HCT116 (cell line): ENCODE measurements around the gene PCDH19. TPM values are rescaled to one million over a fixed set of nuclear protein-coding genes. Genes with fewer than 3 reads are reported as not detected.

Experiments
- ATAC-seq: fragments of 200-7000 bp; cut with Tn5 transposase; 2 replicates; pipeline ENCODE4 v1.9.1; 2020; ENCODE audit warnings: mild to moderate bottlenecking, moderate library complexity
- BruUV-seq: library from RNA; stranded (reverse); fragments of 400-500 nt; replicated peaks from 2 replicates; lab custom pipeline; 2021; lab: Mats Ljungman, UMichigan
- CTCF ChIA-PET: fragments of 300-600 bp; sonication (Branson Sonifier 250); formaldehyde crosslinking; loops from one replicate; lab custom pipeline; 2021; ENCODE audit warnings: antibody characterized with exemption; lab: Charles Lee
- POLR2A ChIA-PET: fragments of 300-600, 350-600 bp; sonication (Branson Sonifier 250); formaldehyde crosslinking; loops from one replicate; lab custom pipeline; 2021; ENCODE audit warnings: antibody characterized with exemption; lab: Charles Lee
- RAD21 ChIA-PET, 2 experiments: fragments of 300-600 bp; sonication (Branson Sonifier 250); formaldehyde crosslinking; loops; one replicate each; lab custom pipeline; 2023; ENCODE audit warnings: low total read pairs in 2 of 2; ENCODE audit not compliant: uncharacterized antibody in 2 of 2, unreplicated experiment in 2 of 2, low non-redundant PET in 1 of 2; lab: Charles Lee
- DNase-seq: peaks from one replicate; pipeline ENCODE4 v3.0.0-alpha.2; 2010; ENCODE audit warnings: low read depth, low spot score
- H2AFZ ChIP-seq: fragments of 200-600 bp; shearing (Covaris generic), sonication (generic); 2 replicates; pipeline ENCODE4 v1.6.1; 2017; ENCODE audit warnings: low read depth, mixed run types, mixed read lengths, antibody characterized with exemption, low read length; ENCODE audit not compliant: poor library complexity, severe bottlenecking
- H3K27ac ChIP-seq: 2 replicates; pipeline ENCODE4 v1.5.1; 2012; ENCODE audit warnings: low read depth, low read length
- H3K27me3 ChIP-seq: fragments of 200-600 bp; sonication (generic); 2 replicates; pipeline ENCODE4 v1.6.1; 2016; ENCODE audit warnings: mixed run types, low read length, mixed read lengths; ENCODE audit not compliant: insufficient read depth
- H3K36me3 ChIP-seq, 2 experiments: fragments of 200-500 bp in 1 of 2; fragments of 200-600 bp in 1 of 2; sonication (Bioruptor generic) in 1 of 2; sonication (generic) in 1 of 2; 2 replicates each; pipeline versions ENCODE4 v1.5.1 to v1.6.1; 2014 to 2016; ENCODE audit warnings: low read length in 2 of 2, inconsistent platforms in 1 of 2, mixed read lengths in 1 of 2, mixed run types in 1 of 2; ENCODE audit not compliant: insufficient read depth in 2 of 2, control insufficient read depth in 1 of 2
- H3K4me1 ChIP-seq, 2 experiments: fragments of 200-600 bp in 1 of 2; sonication (generic) in 1 of 2; 2 replicates each; pipeline versions ENCODE4 v1.5.1 to v1.6.1; 2012 to 2017; ENCODE audit warnings: low read length in 2 of 2, inconsistent platforms in 1 of 2, mild to moderate bottlenecking in 1 of 2, mixed read lengths in 1 of 2, mixed run types in 1 of 2, moderate library complexity in 1 of 2; ENCODE audit not compliant: insufficient read depth in 2 of 2, control insufficient read depth in 1 of 2
- H3K4me2 ChIP-seq: fragments of 200-600 bp; sonication (generic); 2 replicates; pipeline ENCODE4 v1.6.1; 2017; ENCODE audit warnings: mixed run types, low read length, mixed read lengths
- H3K4me3 ChIP-seq, 2 experiments: fragments of 200-600 bp in 1 of 2; sonication (generic) in 1 of 2; replicated peaks in 1 of 2; 2 replicates each; pipeline ENCODE4 v1.5.1; 2011 to 2016; ENCODE audit warnings: low read length in 2 of 2, control low read depth in 1 of 2, low read depth in 1 of 2, mild to moderate bottlenecking in 1 of 2, mixed read lengths in 1 of 2, mixed run types in 1 of 2
- H3K79me2 ChIP-seq: fragments of 200-600 bp; sonication (generic); 2 replicates; pipeline ENCODE4 v1.6.1; 2017; ENCODE audit warnings: mild to moderate bottlenecking, mixed run types, low read length, moderate library complexity, mixed read lengths; ENCODE audit not compliant: insufficient read depth
- H3K9ac ChIP-seq: fragments of 200-600 bp; sonication (generic); 2 replicates; pipeline ENCODE4 v1.6.1; 2016; ENCODE audit warnings: low read length, mixed read lengths
- H3K9me2 ChIP-seq: fragments of 200-600 bp; sonication (generic), shearing (Covaris generic); 2 replicates; pipeline ENCODE4 v1.6.1; 2017; ENCODE audit warnings: mixed run types, mild to moderate bottlenecking, moderate library complexity; ENCODE audit not compliant: insufficient read depth
- H3K9me3 ChIP-seq, 2 experiments: fragments of 200-500 bp in 1 of 2; fragments of 200-600 bp in 1 of 2; sonication (Bioruptor generic) in 1 of 2; sonication (generic) in 1 of 2; 2 replicates each; pipeline ENCODE4 v1.6.1; 2014 to 2017; ENCODE audit warnings: low read length in 2 of 2, mixed read lengths in 2 of 2, inconsistent platforms in 1 of 2, low read depth in 1 of 2, mild to moderate bottlenecking in 1 of 2, mixed run types in 1 of 2, moderate library complexity in 1 of 2; ENCODE audit not compliant: control insufficient read depth in 1 of 2, insufficient read depth in 1 of 2
- H4K20me1 ChIP-seq: fragments of 200-600 bp; sonication (generic), shearing (Covaris generic); 2 replicates; pipeline ENCODE4 v1.6.1; 2017; ENCODE audit warnings: mixed run types, mild to moderate bottlenecking, moderate library complexity; ENCODE audit not compliant: insufficient read depth
- ATF3 ChIP-seq: IDR thresholded peaks from 2 replicates; pipeline ENCODE4 v1.6.1; 2012
- CEBPB ChIP-seq: IDR thresholded peaks from 2 replicates; pipeline ENCODE4 v1.6.1; 2012; ENCODE audit warnings: low read depth
- ELF1 ChIP-seq: IDR thresholded peaks from 2 replicates; pipeline ENCODE4 v1.6.1; 2012; ENCODE audit warnings: low read depth, borderline replicate concordance
- EZH2phosphoT487 ChIP-seq: fragments of 200-600 bp; IDR thresholded peaks from 2 replicates; pipeline ENCODE4 v1.6.1; 2018; ENCODE audit warnings: antibody characterized with exemption, borderline replicate concordance
- FOSL1 ChIP-seq: IDR thresholded peaks from 2 replicates; pipeline ENCODE4 v1.6.1; 2012; ENCODE audit warnings: low read depth
- JUND ChIP-seq: IDR thresholded peaks from 2 replicates; pipeline ENCODE4 v1.6.1; 2012
- POLR2A ChIP-seq: IDR thresholded peaks from 2 replicates; pipeline ENCODE4 v1.7.0; 2011; ENCODE audit warnings: borderline replicate concordance; ENCODE audit not compliant: insufficient read depth, insufficient read length; ENCODE audit errors: extremely low read depth
- REST ChIP-seq: IDR thresholded peaks from 2 replicates; pipeline ENCODE4 v1.6.1; 2012; ENCODE audit warnings: low read depth
- SIN3A ChIP-seq: IDR thresholded peaks from 2 replicates; pipeline ENCODE4 v1.6.1; 2012; ENCODE audit warnings: low read depth
- SRF ChIP-seq: IDR thresholded peaks from 2 replicates; pipeline ENCODE4 v1.6.1; 2012; ENCODE audit warnings: low read depth
- YY1 ChIP-seq: IDR thresholded peaks from 2 replicates; pipeline ENCODE4 v1.6.1; 2011; ENCODE audit warnings: low read length, low read depth, moderate library complexity, mild to moderate bottlenecking; ENCODE audit not compliant: insufficient replicate concordance; ENCODE audit errors: extremely low read depth
- ZFX ChIP-seq: fragments of 450-650 bp; IDR thresholded peaks from 2 replicates; pipeline ENCODE4 v1.6.1; 2017
- ZNF274 ChIP-seq: fragments of 200-500 bp; sonication (Bioruptor generic); IDR thresholded peaks from 2 replicates; pipeline ENCODE4 v1.6.1; 2014; ENCODE audit warnings: mild to moderate bottlenecking, low read depth, low read length, inconsistent platforms
- intact Hi-C: fragments of 100-400 bp; cut with micrococcal nuclease; formaldehyde crosslinking; loops from 2 replicates; pipeline ENCODE4 v1.10.0; 2022
- total RNA-seq: library from RNA; stranded (reverse); gene quantifications from one replicate; pipeline ENCODE4 v1.2.1, GENCODE V29; 2021; ENCODE audit not compliant: unreplicated experiment
- TF ChIP-seq, protein P1 (sequence below), 3 experiments: fragments of 200-600 bp in 1 of 3; sonication (generic) in 1 of 3; IDR thresholded peaks in 2 of 3; conservative IDR thresholded peaks in 1 of 3; 2 replicates each; pipeline ENCODE4 v1.5.1; 2012 to 2017; ENCODE audit warnings: low read depth in 2 of 3, low read length in 2 of 3, antibody characterized with exemption in 1 of 3, borderline replicate concordance in 1 of 3, control low read depth in 1 of 3, mild to moderate bottlenecking in 1 of 3, mixed read lengths in 1 of 3, mixed run types in 1 of 3, moderate library complexity in 1 of 3; ENCODE audit not compliant: insufficient read depth in 1 of 3

PCDH19 gene
- total RNA-seq, 1 experiment from 2014 or later: 0.32 TPM

- TF ChIP-seq REST: no peak
Observed at GRCh38 chrX:100247826-100248225, 162.2 kb downstream of the PCDH19 start (continued).

- Histone ChIP-seq H3K27ac (no peak overlapping the region), H3K4me2 (no peak overlapping the region), H3K4me1 (no peaks in the 10 kb centered on the region), H3K36me3 (no peaks in the 10 kb centered on the region), H4K20me1 (no peaks in the 10 kb centered on the region), H3K9me3 (no peaks in the 10 kb centered on the region), H2AFZ (no peak overlapping the region), H3K9ac (no peak overlapping the region), H3K79me2 (no peaks in the 10 kb centered on the region), H3K9me2 (no peaks in the 10 kb centered on the region), H3K4me3 (no peak overlapping the region), H3K27me3 (no peaks in the 10 kb centered on the region)
- DNase-seq (no peak), ATAC-seq (no peak)
- ChIA-PET POLR2A (no interaction called here), CTCF (no interaction called here), RAD21 (no interaction called here)
- intact Hi-C loops: no loop called here
- BruUV-seq: no TSS peak
- TF ChIP-seq ZFX (no peak), JUND (no peak), YY1 (no peak), ELF1 (no peak), POLR2A (no peak), CEBPB (no peak), SRF (no peak), ATF3 (no peak), ZNF274 (no peak), REST (no peak), SIN3A (no peak), EZH2phosphoT487 (no peak), FOSL1 (no peak)
- TF ChIP-seq, protein P1, sequence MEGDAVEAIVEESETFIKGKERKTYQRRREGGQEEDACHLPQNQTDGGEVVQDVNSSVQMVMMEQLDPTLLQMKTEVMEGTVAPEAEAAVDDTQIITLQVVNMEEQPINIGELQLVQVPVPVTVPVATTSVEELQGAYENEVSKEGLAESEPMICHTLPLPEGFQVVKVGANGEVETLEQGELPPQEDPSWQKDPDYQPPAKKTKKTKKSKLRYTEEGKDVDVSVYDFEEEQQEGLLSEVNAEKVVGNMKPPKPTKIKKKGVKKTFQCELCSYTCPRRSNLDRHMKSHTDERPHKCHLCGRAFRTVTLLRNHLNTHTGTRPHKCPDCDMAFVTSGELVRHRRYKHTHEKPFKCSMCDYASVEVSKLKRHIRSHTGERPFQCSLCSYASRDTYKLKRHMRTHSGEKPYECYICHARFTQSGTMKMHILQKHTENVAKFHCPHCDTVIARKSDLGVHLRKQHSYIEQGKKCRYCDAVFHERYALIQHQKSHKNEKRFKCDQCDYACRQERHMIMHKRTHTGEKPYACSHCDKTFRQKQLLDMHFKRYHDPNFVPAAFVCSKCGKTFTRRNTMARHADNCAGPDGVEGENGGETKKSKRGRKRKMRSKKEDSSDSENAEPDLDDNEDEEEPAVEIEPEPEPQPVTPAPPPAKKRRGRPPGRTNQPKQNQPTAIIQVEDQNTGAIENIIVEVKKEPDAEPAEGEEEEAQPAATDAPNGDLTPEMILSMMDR (IDR thresholded peaks at IDR 0.05 in 2 of 3, conservative IDR thresholded peaks at IDR 0.05 in 1 of 3; ENCODE audit: borderline replicate concordance in 1 of 3, insufficient read depth in 1 of 3, low read depth in 2 of 3, low read length in 2 of 3): no peak
Observed at GRCh38 chrX:100244681-100245080, 165.4 kb downstream of the PCDH19 start.
